Peyer's patch (tissue), 4 donors: ENCODE data around the gene ARHGAP23.

Source experiments
- POLR2A ChIP-seq, 2 donors: fragments of 450-650 bp; IDR thresholded peaks; one replicate each; pipeline ENCODE4 v1.5.1; 2017; ENCODE audit warnings: antibody characterized with exemption in 2 of 2, mild to moderate bottlenecking in 2 of 2, moderate library complexity in 2 of 2
- TF ChIP-seq, protein P1 (sequence below), 6 experiments: fragments of 450-650 bp in 4 of 6; fragments of 200-600 bp in 2 of 6; sonication (generic) in 1 of 6; IDR thresholded peaks; one replicate each; pipeline ENCODE4 v1.5.1; 2017 to 2019; ENCODE audit warnings: antibody characterized with exemption in 6 of 6, mild to moderate bottlenecking in 3 of 6, moderate library complexity in 1 of 6

DNA sequence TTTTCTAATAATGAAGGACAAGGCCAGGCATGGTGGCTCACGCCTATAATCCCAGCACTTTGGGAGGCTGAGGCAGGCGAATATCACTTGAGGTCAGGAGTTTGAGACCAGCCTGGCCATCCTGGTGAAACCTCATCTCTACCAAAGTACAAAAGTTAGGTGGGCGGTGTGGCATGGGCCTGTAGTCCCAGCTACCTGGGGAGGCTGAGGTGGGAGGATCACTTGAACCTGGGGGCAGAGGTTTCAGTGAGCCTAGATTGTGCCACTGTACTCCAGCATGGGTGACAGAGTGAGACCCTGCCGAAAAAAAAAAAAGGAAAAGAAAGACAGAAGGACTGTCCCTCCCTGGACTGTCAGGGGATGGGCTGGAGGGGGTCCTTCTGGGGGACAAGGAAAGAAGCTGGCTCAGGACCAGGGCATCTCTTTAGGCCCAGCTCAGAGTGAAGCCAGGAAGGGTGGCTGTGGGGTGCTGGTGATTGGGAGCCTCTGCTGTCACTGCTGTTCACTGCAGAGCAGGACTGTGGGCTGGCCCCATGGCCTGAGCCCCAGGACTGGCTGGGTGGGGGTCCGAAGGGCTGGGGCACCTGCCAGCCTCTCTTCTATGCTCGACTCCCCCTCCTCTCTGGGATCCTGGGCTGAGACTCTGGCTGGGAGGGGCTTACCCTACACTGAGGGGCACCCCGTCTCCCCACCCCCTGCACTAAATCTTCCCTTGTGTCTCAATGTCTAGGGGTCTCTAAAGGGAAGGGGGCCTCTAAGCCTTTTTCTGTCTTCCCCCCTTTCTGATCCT lies 909 bp upstream of the ARHGAP23 start:
- TF ChIP-seq, protein P1, sequence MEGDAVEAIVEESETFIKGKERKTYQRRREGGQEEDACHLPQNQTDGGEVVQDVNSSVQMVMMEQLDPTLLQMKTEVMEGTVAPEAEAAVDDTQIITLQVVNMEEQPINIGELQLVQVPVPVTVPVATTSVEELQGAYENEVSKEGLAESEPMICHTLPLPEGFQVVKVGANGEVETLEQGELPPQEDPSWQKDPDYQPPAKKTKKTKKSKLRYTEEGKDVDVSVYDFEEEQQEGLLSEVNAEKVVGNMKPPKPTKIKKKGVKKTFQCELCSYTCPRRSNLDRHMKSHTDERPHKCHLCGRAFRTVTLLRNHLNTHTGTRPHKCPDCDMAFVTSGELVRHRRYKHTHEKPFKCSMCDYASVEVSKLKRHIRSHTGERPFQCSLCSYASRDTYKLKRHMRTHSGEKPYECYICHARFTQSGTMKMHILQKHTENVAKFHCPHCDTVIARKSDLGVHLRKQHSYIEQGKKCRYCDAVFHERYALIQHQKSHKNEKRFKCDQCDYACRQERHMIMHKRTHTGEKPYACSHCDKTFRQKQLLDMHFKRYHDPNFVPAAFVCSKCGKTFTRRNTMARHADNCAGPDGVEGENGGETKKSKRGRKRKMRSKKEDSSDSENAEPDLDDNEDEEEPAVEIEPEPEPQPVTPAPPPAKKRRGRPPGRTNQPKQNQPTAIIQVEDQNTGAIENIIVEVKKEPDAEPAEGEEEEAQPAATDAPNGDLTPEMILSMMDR (IDR thresholded peaks at IDR 0.05): no peak
- no peak for TF ChIP-seq POLR2A (IDR thresholded peaks at IDR 0.05)
